H1 (cell line): ENCODE data around the gene RANBP17. TPM values are rescaled to one million over a fixed set of nuclear protein-coding genes. Genes with fewer than 3 reads are reported as not detected.
A peak's percentile ranks its signal among the peaks of the same experiment; 100 is the strongest.

Experiments used
- CTCF ChIA-PET: fragments of 300-600 bp; sonication (Branson Sonifier 250); formaldehyde crosslinking; loops from one replicate; lab custom pipeline; 2021; ENCODE audit not compliant: partially characterized antibody; lab: Charles Lee
- POLR2A ChIA-PET: fragments of 300-600 bp; sonication (Branson Sonifier 250); formaldehyde crosslinking; loops from one replicate; lab custom pipeline; 2021; ENCODE audit warnings: inconsistent platforms; ENCODE audit not compliant: partially characterized antibody; lab: Charles Lee
- DNase-seq, 2 experiments: peaks; one replicate each; pipeline versions ENCODE4 v3.0.0 to v3.0.0-alpha.2; 2010 to 2022; ENCODE audit warnings: low spot score in 2 of 2, low read depth in 1 of 2, mixed read lengths in 1 of 2
- FAIRE-seq: peaks from 2 replicates; lab custom pipeline; 2011; peaks lifted over from hg19 to GRCh38; lab: Jason Lieb, UNC
- H2AFZ ChIP-seq: 2 replicates; pipeline ENCODE4 v1.8.1; 2012; ENCODE audit warnings: low read length, inconsistent platforms
- H2AK5ac ChIP-seq: 2 replicates; pipeline ENCODE4 v1.6.1; 2013; ENCODE audit warnings: low read depth, low read length
- H2BK120ac ChIP-seq: replicated peaks from 2 replicates; pipeline ENCODE3; 2013; ENCODE audit warnings: low read depth, low read length, inconsistent platforms
- H2BK12ac ChIP-seq: 2 replicates; pipeline ENCODE4 v1.6.1; 2013; ENCODE audit warnings: low read depth, low read length
- H2BK15ac ChIP-seq: 2 replicates; pipeline ENCODE4 v1.6.1; 2013; ENCODE audit warnings: low read length
- H2BK20ac ChIP-seq: 2 replicates; pipeline ENCODE4 v1.6.1; 2013; ENCODE audit warnings: low read length
- H2BK5ac ChIP-seq: 2 replicates; pipeline ENCODE4 v1.6.1; 2013; ENCODE audit warnings: low read depth, low read length
- H3K14ac ChIP-seq: 2 replicates; pipeline ENCODE4 v1.6.1; 2013; ENCODE audit warnings: inconsistent platforms; ENCODE audit not compliant: insufficient read length
- H3K18ac ChIP-seq: 2 replicates; pipeline ENCODE4 v1.6.1; 2013; ENCODE audit warnings: low read length; ENCODE audit errors: extremely low read depth
- H3K23ac ChIP-seq: 2 replicates; pipeline ENCODE4 v1.6.1; 2013; ENCODE audit warnings: inconsistent platforms; ENCODE audit not compliant: insufficient read length
- H3K23me2 ChIP-seq: 2 replicates; pipeline ENCODE4 v1.6.1; 2013; ENCODE audit warnings: low read depth, low read length
- H3K27ac ChIP-seq: 2 replicates; pipeline ENCODE4 v1.6.1; 2011; ENCODE audit warnings: low read depth, low read length, inconsistent platforms
- H3K27me3 ChIP-seq, 4 experiments: replicated peaks in 1 of 4; 1 replicate in 1 of 4; 2 replicates in 3 of 4; pipeline versions ENCODE4 v1.6.1 to v1.8.1; 2011 to 2013; ENCODE audit warnings: low read length in 3 of 4, mild to moderate bottlenecking in 3 of 4, inconsistent platforms in 2 of 4, mixed read lengths in 2 of 4, moderate library complexity in 1 of 4; ENCODE audit not compliant: control insufficient read depth in 3 of 4, insufficient read depth in 3 of 4; ENCODE audit errors: extremely low read depth in 1 of 4
- H3K36me3 ChIP-seq, 4 experiments: 2 replicates each; pipeline versions ENCODE4 v1.6.1 to v1.8.1; 2011 to 2013; ENCODE audit warnings: mild to moderate bottlenecking in 4 of 4, low read length in 3 of 4, moderate library complexity in 2 of 4, control low read depth in 1 of 4, inconsistent platforms in 1 of 4; ENCODE audit not compliant: insufficient read depth in 4 of 4, control insufficient read depth in 2 of 4
- H3K4ac ChIP-seq: replicated peaks from 2 replicates; pipeline ENCODE3; 2013; ENCODE audit warnings: low read length, low read depth, mixed read lengths, inconsistent platforms; ENCODE audit not compliant: insufficient read length
- H3K4me1 ChIP-seq, 4 experiments: replicated peaks in 1 of 4; 1 replicate in 1 of 4; 2 replicates in 3 of 4; pipeline versions ENCODE4 v1.6.1 to v1.8.1; 2011 to 2013; ENCODE audit warnings: low read length in 3 of 4, inconsistent platforms in 2 of 4, mixed read lengths in 1 of 4; ENCODE audit not compliant: insufficient read depth in 4 of 4, control insufficient read depth in 3 of 4
- H3K4me2 ChIP-seq, 2 experiments: 2 replicates each; pipeline versions ENCODE4 v1.6.1 to v1.8.1; 2011 to 2013; ENCODE audit warnings: low read depth in 2 of 2, low read length in 2 of 2, control low read depth in 1 of 2, inconsistent platforms in 1 of 2, mild to moderate bottlenecking in 1 of 2; ENCODE audit not compliant: insufficient read depth in 1 of 2
- H3K4me3 ChIP-seq, 4 experiments: fragments of 200-600, 300-600 bp in 1 of 4; sonication (generic), shearing (Covaris generic), sonication (Bioruptor Twin) in 1 of 4; 2 replicates each; pipeline versions ENCODE4 v1.5.1 to v1.8.1; 2011 to 2016; ENCODE audit warnings: low read length in 4 of 4, low read depth in 3 of 4, control low read depth in 2 of 4, inconsistent platforms in 2 of 4, mild to moderate bottlenecking in 2 of 4, mixed read lengths in 1 of 4, moderate library complexity in 1 of 4; ENCODE audit not compliant: insufficient read depth in 2 of 4; ENCODE audit errors: extremely low read depth in 1 of 4
- H3K56ac ChIP-seq: replicated peaks from 2 replicates; pipeline ENCODE3; 2013; ENCODE audit warnings: low read depth, mild to moderate bottlenecking, mixed read lengths, low read length, inconsistent platforms; ENCODE audit not compliant: insufficient read length
- H3K79me1 ChIP-seq: 2 replicates; pipeline ENCODE4 v1.6.1; 2013; ENCODE audit warnings: low read depth, low read length, control low read depth
- H3K79me2 ChIP-seq, 2 experiments: 2 replicates each; pipeline versions ENCODE4 v1.6.1 to v1.8.1; 2012 to 2013; ENCODE audit warnings: low read length in 2 of 2, mild to moderate bottlenecking in 2 of 2, inconsistent platforms in 1 of 2; ENCODE audit not compliant: insufficient read depth in 2 of 2, control insufficient read depth in 1 of 2
- H3K9ac ChIP-seq, 4 experiments: replicated peaks in 1 of 4; 1 replicate in 1 of 4; 2 replicates in 3 of 4; pipeline versions ENCODE4 v1.6.1 to v1.8.1; 2011 to 2013; ENCODE audit warnings: low read depth in 3 of 4, low read length in 3 of 4, control low read depth in 2 of 4, mild to moderate bottlenecking in 2 of 4, moderate library complexity in 2 of 4, inconsistent platforms in 1 of 4; ENCODE audit errors: extremely low read depth in 1 of 4
- H3K9me3 ChIP-seq, 2 experiments: 2 replicates each; pipeline versions ENCODE4 v1.6.1 to v1.8.1; 2012 to 2013; ENCODE audit warnings: mild to moderate bottlenecking in 2 of 2, moderate library complexity in 2 of 2, control low read depth in 1 of 2, inconsistent platforms in 1 of 2, low read depth in 1 of 2, low read length in 1 of 2, mixed read lengths in 1 of 2; ENCODE audit not compliant: insufficient read depth in 2 of 2
- H4K20me1 ChIP-seq, 2 experiments: replicated peaks in 1 of 2; 2 replicates each; pipeline versions ENCODE3 to v1.8.1; 2011 to 2013; ENCODE audit warnings: inconsistent platforms in 2 of 2, low read length in 2 of 2, mild to moderate bottlenecking in 1 of 2; ENCODE audit not compliant: insufficient read depth in 2 of 2, control insufficient read depth in 1 of 2
- H4K5ac ChIP-seq: 2 replicates; pipeline ENCODE4 v1.6.1; 2013; ENCODE audit warnings: low read length, low read depth, mixed read lengths, inconsistent platforms; ENCODE audit not compliant: insufficient read length
- H4K8ac ChIP-seq: 2 replicates; pipeline ENCODE4 v1.8.0; 2013; ENCODE audit warnings: mild to moderate bottlenecking, moderate library complexity, low read length, inconsistent platforms; ENCODE audit not compliant: insufficient read depth; ENCODE audit errors: extremely low read depth
- H4K91ac ChIP-seq: replicated peaks from 2 replicates; pipeline ENCODE3; 2013; ENCODE audit warnings: low read length, mixed read lengths, inconsistent platforms; ENCODE audit not compliant: insufficient read length
- KDM1A ChIP-seq: fragments of 200-600, 300-600 bp; sonication (generic); IDR thresholded peaks from 2 replicates; pipeline ENCODE4 v1.7.1; 2016; ENCODE audit warnings: mild to moderate bottlenecking, low read length, borderline replicate concordance
- RFX5 ChIP-seq: IDR thresholded peaks from 2 replicates; pipeline ENCODE4 v1.6.1; 2011; ENCODE audit warnings: low read depth, low read length, improper control_type of control experiment, borderline replicate concordance
- SIRT6 ChIP-seq: IDR thresholded peaks from one replicate; pipeline ENCODE4 v1.7.1; 2012; ENCODE audit warnings: low read length, inconsistent platforms
- WGBS, 2 experiments: shearing (Covaris generic) in 1 of 2; methylation state at CpG; one replicate each; pipeline versions ENCODE4 v1.1.6 to v1.1.7; 2013 to 2015; ENCODE audit warnings: low lambda C conversion rate in 2 of 2, mixed read lengths in 2 of 2, inconsistent platforms in 1 of 2, low coverage in 1 of 2, missing lambda C conversion rate in 1 of 2; ENCODE audit not compliant: insufficient replicate concordance in 2 of 2, insufficient coverage in 1 of 2, insufficient read length in 1 of 2; ENCODE audit errors: extremely low coverage in 1 of 2, missing lambda C conversion rate in 1 of 2; 5-methylcytosine and 5-hydroxymethylcytosine counted together
- polyA plus RNA-seq, 7 experiments: library from polyadenylated mRNA; depleted of rRNA in 3 of 7; stranded (reverse) in 5 of 7; unstranded in 2 of 7; fragments of >200 nt in 5 of 7; fragments of 200-250 nt in 2 of 7; gene quantifications; 1 replicate in 5 of 7; 2 replicates in 1 of 7; 4 replicates in 1 of 7; pipeline versions ENCODE4 v1.2.1 to v1.2.3, GENCODE V29; 2011 to 2013; ENCODE audit warnings: missing spikeins in 2 of 7, mixed read lengths in 2 of 7
- total RNA-seq: library from RNA; stranded (reverse); fragmentation: NEBNext Ultra II Directional; extraction: Animal tissue kit (Norgen Biotek cat#: 25700); gene quantifications from 2 replicates; pipeline ENCODE4 v1.2.1, GENCODE V29; 2021

RANBP17 gene
- total and polyA plus RNA-seq, 2 of the 8 experiments (the other 6 are each of a cell fraction or from before 2014, with no cell fraction given): 8.6 to 21.3 TPM

GRCh38 chr5:170826117-170826516 is 35.7 kb upstream of the RANBP17 start:
- H4K8ac ChIP-seq: no peak overlapping the region
- ChIA-PET CTCF (interaction anchor here (0.9 to 1.4 kb wide), 2 partner anchors 34 to 75 kb away, joined by 3 to 4 read pairs; no protein-coding TSS in a partner anchor), POLR2A (interaction anchor here (1.0 kb wide), 1 partner anchor 75 kb away, joined by 3 read pairs; no protein-coding TSS in a partner anchor)
- H2BK120ac ChIP-seq: no peak overlapping the region
- no peaks in the 10 kb centered on the region for H4K20me1 ChIP-seq
- H3K36me3 ChIP-seq: no peaks in the 10 kb centered on the region
- no peak overlapping the region for H3K4me2 ChIP-seq
- no peak overlapping the region for H4K91ac ChIP-seq
- H3K79me2 ChIP-seq: no peaks in the 10 kb centered on the region
- no peak overlapping the region for H2BK20ac ChIP-seq
- no peaks in the 10 kb centered on the region for H3K27me3 ChIP-seq
- H3K23ac ChIP-seq: no peak overlapping the region
- no peak overlapping the region for H3K14ac ChIP-seq
- no peak overlapping the region for H3K4ac ChIP-seq
- no peak overlapping the region for H2BK15ac ChIP-seq
- no peak overlapping the region for H3K56ac ChIP-seq
- H3K4me3 ChIP-seq: no peak overlapping the region
- no peak overlapping the region for H3K9ac ChIP-seq
- FAIRE-seq (no peak), DNase-seq (no peak)
- H2BK12ac ChIP-seq: no peak overlapping the region
- H2AFZ ChIP-seq: no peak overlapping the region
- no peak overlapping the region for H4K5ac ChIP-seq
- H3K79me1 ChIP-seq: no peaks in the 10 kb centered on the region
- no peak for TF ChIP-seq SIRT6
- TF ChIP-seq KDM1A: peak; percentile 78; the same call in 1 of the 2 replicates
- no peak for TF ChIP-seq RFX5
- H3K18ac ChIP-seq: no peak overlapping the region
- no peak overlapping the region for H3K27ac ChIP-seq
- no peaks in the 10 kb centered on the region for H3K4me1 ChIP-seq
- WGBS, 2 experiments: 76% methylated on average over 2 of the region's 2 CpGs; no CpG with 5 or more reads in 1 of the 2 experiments
- no peak overlapping the region for H2AK5ac ChIP-seq
- peaks cover 13 to 18% of the 10 kb centered on the region in 2 experiments; a peak in 3 of 4 replicates for H3K9me3 ChIP-seq
- H3K23me2 ChIP-seq: no peaks in the 10 kb centered on the region
- no peak overlapping the region for H2BK5ac ChIP-seq
